AG10803 (cell line): ENCODE data around the gene RNU6-9.
"Not testable (repeated sequence)": the region's sequence is repeated elsewhere in the genome, so short reads cannot be mapped to it uniquely, and the experiment has no call there.

Experiments
- DNase-seq: peaks from one replicate; pipeline ENCODE4 v3.0.0; 2010; ENCODE audit warnings: low read depth
- H3K4me3 ChIP-seq: 2 replicates; pipeline ENCODE4 v1.5.1; 2011; ENCODE audit warnings: mild to moderate bottlenecking, low read length, control low read depth
- TF ChIP-seq, protein P1 (sequence below): conservative IDR thresholded peaks from 2 replicates; pipeline ENCODE4 v1.5.1; 2011; ENCODE audit warnings: mild to moderate bottlenecking, low read length, control low read depth, inconsistent platforms

RNU6-9 gene

GRCh38 chr19:875265-875879 is 17.9 kb upstream of the RNU6-9 start:
- no peak overlapping the region for H3K4me3 ChIP-seq
- TF ChIP-seq, protein P1, sequence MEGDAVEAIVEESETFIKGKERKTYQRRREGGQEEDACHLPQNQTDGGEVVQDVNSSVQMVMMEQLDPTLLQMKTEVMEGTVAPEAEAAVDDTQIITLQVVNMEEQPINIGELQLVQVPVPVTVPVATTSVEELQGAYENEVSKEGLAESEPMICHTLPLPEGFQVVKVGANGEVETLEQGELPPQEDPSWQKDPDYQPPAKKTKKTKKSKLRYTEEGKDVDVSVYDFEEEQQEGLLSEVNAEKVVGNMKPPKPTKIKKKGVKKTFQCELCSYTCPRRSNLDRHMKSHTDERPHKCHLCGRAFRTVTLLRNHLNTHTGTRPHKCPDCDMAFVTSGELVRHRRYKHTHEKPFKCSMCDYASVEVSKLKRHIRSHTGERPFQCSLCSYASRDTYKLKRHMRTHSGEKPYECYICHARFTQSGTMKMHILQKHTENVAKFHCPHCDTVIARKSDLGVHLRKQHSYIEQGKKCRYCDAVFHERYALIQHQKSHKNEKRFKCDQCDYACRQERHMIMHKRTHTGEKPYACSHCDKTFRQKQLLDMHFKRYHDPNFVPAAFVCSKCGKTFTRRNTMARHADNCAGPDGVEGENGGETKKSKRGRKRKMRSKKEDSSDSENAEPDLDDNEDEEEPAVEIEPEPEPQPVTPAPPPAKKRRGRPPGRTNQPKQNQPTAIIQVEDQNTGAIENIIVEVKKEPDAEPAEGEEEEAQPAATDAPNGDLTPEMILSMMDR: no peak
- no peak for DNase-seq

DNA sequence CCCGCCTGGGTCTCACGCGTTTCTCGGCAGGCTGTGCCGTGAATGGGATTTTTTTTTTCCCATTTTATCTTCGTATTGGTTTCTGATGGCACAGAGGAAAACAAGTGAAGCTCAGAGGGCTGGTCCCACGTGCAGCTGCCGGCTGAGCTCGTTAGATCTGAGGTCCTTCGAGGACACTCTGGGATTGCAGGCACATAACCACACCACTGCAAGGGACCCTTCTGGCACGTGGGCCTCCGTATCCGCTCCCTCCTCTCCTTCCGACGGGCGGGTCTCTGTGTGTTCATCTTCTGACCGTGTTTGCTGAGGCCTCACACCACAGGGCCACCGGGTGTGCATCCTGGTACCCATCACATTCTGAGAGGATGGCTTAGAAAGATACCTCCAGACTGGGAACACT is 17.2 kb upstream of the RNU6-9 start:
- no peak overlapping the region for H3K4me3 ChIP-seq
- TF ChIP-seq, protein P1: no peak
- DNase-seq: no peak

DNA sequence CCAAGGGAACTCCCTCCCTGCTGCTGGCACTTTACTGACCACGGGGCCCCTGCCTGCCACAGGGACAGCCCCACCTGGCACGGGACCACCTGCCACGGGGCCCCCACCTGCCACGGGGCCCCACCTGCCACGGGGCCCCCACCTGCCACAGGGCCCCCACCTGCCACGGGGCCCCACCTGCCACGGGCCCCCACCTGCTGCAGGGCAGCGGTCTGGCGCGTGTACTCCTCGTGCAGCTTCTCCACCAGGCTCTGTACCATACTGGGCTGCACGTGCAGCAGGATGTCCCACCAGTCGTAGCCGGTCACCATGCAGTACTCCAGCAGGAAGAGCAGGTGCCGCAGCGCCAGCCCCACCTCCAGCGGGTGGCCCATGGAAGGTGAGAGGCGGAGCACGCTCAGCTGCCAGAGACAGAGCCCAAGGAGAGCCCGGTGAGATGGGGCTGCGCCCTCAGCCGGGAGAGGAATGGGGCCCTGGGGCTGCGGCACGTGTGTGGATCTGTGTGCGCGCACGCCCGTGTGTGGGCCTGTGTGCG is 16.4 kb upstream of the RNU6-9 start:
- no peak overlapping the region for H3K4me3 ChIP-seq
- DNase-seq: no peak
- TF ChIP-seq, protein P1: no peak

GRCh38 chr19:877992-878660 is 15.2 kb upstream of the RNU6-9 start:
- not testable (repeated sequence) for DNase-seq, H3K4me3 ChIP-seq

DNA sequence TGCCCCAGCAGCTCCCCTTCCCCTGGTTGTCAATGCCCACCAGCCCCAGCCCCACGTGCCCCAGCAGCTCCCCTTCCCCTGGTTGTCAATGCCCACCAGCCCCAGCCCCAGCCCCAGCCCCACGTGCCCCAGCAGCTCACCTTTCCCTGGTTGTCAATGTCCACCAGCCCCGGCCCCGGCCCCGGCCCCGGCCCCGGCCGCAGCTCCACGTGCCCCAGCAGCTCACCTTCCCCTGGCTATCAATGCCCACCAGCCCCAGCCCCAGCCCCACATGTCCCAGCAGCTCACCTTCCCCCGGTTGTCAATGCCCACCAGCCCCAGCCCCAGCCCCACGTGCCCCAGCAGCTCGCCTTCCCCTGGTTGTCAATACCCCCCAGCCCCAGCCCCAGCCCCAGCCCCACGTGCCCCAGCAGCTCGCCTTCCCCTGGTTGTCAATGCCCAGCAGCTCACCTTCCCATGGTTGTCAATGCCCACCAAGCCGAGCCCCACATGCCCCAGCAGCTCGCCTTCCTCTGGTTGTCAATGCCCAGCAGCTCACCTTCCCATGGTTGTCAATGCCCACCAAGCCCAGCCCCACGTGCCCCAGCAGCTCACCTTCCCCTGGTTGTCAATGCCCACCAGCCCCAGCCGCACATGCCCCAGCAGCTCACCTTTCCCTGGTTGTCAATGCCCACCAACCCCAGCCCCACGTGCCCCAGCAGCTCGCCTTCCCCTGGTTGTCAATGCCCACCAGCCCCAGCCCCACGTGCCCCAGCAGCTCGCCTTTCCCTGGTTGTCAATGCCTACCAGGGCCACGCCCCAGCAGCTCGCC is 14.3 kb upstream of the RNU6-9 start:
- not testable (repeated sequence) for H3K4me3 ChIP-seq, DNase-seq

DNA sequence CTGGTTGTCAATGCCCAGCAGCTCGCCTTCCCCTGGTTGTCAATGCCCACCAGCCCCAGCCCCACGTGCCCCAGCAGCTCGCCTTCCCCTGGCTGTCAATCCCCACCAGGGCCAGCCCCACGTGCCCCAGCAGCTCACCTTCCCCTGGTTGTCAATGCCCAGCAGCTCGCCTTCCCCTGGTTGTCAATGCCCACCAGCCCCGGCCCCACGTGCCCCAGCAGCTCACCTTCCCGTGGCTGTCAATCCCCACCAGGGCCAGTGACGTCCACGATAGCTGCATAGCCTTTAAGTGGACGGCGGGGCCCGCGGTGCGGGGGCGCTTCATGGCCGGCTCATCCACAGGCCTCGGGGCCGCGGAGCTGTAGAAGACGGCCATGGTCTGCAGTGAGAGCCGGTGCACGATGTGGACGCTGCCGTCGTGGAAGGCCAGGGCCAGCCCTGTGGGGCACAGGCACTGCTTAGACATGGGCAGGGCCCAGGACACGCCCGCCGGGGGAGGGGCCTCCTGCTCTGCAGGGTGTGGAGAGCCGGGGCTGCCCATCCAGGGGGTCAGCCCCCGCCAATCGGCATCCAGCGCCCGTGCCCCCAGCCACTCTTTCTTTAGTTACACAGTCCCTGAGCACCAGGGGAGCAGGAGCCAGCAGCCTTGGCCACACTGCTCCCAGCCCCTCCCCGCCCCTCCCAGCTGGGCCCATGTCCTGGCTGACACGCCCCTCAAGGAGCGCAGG is 13.4 kb upstream of the RNU6-9 start:
- TF ChIP-seq, protein P1: no peak
- no peak overlapping the region for H3K4me3 ChIP-seq

GRCh38 chr19:881385-882071 is 11.8 kb upstream of the RNU6-9 start:
- DNase-seq: no peak
- H3K4me3 ChIP-seq: no peak overlapping the region
- TF ChIP-seq, protein P1: no peak

More for the DNA sequence above, 13.4 kb upstream of the RNU6-9 start:
- DNase-seq: no peak
